Stomach (tissue), 4 donors: Measurements from ENCODE around the gene FRZB.

Experiments
- CTCF ChIP-seq, 7 experiments: fragments of 450-650 bp in 4 of 7; fragments of 200-600 bp in 3 of 7; sonication (generic) in 3 of 7; IDR thresholded peaks; one replicate each; pipeline ENCODE4 v1.5.1; 2016 to 2019; ENCODE audit warnings: antibody characterized with exemption in 7 of 7, control low read depth in 2 of 7, mild to moderate bottlenecking in 1 of 7
- EP300 ChIP-seq: sonication (generic); formaldehyde crosslinking; IDR thresholded peaks from one replicate; pipeline ENCODE4 v1.6.1; 2017; ENCODE audit warnings: antibody characterized with exemption
- POLR2A ChIP-seq, 4 donors: fragments of 450-650 bp; IDR thresholded peaks; one replicate each; pipeline ENCODE4 v1.6.1; 2016; ENCODE audit warnings: antibody characterized with exemption in 4 of 4, control low read depth in 2 of 4, mild to moderate bottlenecking in 1 of 4, moderate library complexity in 1 of 4
- POLR2AphosphoS5 ChIP-seq, 3 donors: sonication (generic); formaldehyde crosslinking; IDR thresholded peaks; one replicate each; pipeline ENCODE4 v1.6.1; 2016; ENCODE audit warnings: antibody characterized with exemption in 3 of 3

DNA sequence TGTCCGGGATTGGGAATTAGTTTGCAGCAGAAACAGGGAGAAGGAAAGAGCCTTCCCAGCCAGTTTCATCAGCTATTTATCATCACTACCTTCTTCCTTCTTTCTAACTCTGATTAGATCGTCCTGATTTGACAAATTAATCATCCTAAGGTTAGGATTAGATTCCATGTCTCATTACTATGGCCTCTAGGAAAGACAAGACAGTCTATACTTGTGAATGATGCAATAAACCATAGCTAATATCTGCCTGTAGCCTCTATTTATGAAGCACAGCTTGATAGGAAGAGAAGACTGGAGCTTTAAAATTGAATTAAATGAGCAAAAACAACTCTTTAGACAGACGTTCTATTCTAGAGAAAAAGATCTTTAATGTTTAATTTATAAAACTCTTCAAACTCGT, 25.2 kb upstream of the FRZB start:
- no peak for TF ChIP-seq CTCF (IDR thresholded peaks at IDR 0.05)
- no peak for TF ChIP-seq POLR2A (IDR thresholded peaks at IDR 0.05)
- TF ChIP-seq EP300, result no peak
- no peak for TF ChIP-seq POLR2AphosphoS5 (IDR thresholded peaks at IDR 0.05)
